RWPE2 (cell line): ENCODE data around the gene PLCB4.

Experiments used
- ATAC-seq: fragments of 200-7000 bp; cut with Tn5 transposase; 3 replicates; pipeline ENCODE4 v1.9.1; 2021; ENCODE audit warnings: low read depth
- DNase-seq: peaks from one replicate; pipeline ENCODE4 v3.0.0-alpha.2; 2020; ENCODE audit warnings: low spot score
- H3K27ac ChIP-seq: fragments of 450-650 bp; 2 replicates; pipeline ENCODE4 v1.5.1; 2017; ENCODE audit warnings: mild to moderate bottlenecking; ENCODE audit not compliant: poor library complexity, severe bottlenecking
- H3K27me3 ChIP-seq: fragments of 250-450 bp; sonication (Bioruptor Pico); 2 replicates; pipeline ENCODE4 v1.5.1; 2021; ENCODE audit warnings: mild to moderate bottlenecking, moderate library complexity; ENCODE audit not compliant: insufficient read depth, poor library complexity, severe bottlenecking
- H3K36me3 ChIP-seq: fragments of 250-450 bp; sonication (Bioruptor Pico); 2 replicates; pipeline ENCODE4 v1.5.1; 2020; ENCODE audit warnings: low read depth, mild to moderate bottlenecking, moderate library complexity
- H3K4me1 ChIP-seq: fragments of 250-450 bp; sonication (Bioruptor Pico); 2 replicates; pipeline ENCODE4 v1.5.1; 2021; ENCODE audit warnings: mild to moderate bottlenecking, moderate library complexity; ENCODE audit not compliant: insufficient read depth, poor library complexity, severe bottlenecking
- H3K4me3 ChIP-seq: fragments of 250-450 bp; sonication (Bioruptor Pico); 2 replicates; pipeline ENCODE4 v1.5.1; 2021; ENCODE audit warnings: mild to moderate bottlenecking, moderate library complexity; ENCODE audit not compliant: severe bottlenecking
- H3K9me3 ChIP-seq: fragments of 250-450 bp; sonication (Bioruptor Pico); 2 replicates; pipeline ENCODE4 v1.5.1; 2021; ENCODE audit warnings: mild to moderate bottlenecking, moderate library complexity; ENCODE audit not compliant: severe bottlenecking
- TF ChIP-seq, protein P1 (sequence below): fragments of 450-650 bp; IDR thresholded peaks from one replicate; pipeline ENCODE4 v1.5.1; 2017; ENCODE audit warnings: mild to moderate bottlenecking, moderate library complexity; ENCODE audit not compliant: poor library complexity, severe bottlenecking

PLCB4 gene

DNA sequence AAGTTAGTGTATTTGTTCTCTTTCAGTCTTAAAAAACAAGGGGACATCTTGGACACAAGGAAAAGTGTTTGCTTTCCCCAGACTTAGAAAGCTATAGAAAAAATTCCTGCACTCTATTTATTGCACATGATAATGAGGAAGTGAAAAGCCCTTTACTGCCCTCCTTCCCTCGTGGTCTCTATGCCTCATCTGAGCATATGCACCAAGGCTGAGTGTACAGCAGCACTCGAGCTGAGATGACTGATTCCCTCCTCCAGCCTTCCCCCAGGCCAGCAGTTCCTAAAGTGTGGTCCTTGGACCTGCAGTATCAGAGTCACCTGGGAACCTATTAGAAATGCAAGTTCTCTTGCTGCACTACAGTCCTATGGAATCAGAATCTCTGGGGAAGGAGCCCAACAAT lies 431.2 kb downstream of the PLCB4 start:
- H3K27me3 ChIP-seq = no peaks in the 10 kb centered on the region
- TF ChIP-seq, protein P1, sequence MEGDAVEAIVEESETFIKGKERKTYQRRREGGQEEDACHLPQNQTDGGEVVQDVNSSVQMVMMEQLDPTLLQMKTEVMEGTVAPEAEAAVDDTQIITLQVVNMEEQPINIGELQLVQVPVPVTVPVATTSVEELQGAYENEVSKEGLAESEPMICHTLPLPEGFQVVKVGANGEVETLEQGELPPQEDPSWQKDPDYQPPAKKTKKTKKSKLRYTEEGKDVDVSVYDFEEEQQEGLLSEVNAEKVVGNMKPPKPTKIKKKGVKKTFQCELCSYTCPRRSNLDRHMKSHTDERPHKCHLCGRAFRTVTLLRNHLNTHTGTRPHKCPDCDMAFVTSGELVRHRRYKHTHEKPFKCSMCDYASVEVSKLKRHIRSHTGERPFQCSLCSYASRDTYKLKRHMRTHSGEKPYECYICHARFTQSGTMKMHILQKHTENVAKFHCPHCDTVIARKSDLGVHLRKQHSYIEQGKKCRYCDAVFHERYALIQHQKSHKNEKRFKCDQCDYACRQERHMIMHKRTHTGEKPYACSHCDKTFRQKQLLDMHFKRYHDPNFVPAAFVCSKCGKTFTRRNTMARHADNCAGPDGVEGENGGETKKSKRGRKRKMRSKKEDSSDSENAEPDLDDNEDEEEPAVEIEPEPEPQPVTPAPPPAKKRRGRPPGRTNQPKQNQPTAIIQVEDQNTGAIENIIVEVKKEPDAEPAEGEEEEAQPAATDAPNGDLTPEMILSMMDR = no peak
- no peak overlapping the region for H3K4me3 ChIP-seq
- no peaks in the 10 kb centered on the region for H3K4me1 ChIP-seq
- DNase-seq (no peak), ATAC-seq (peak; percentile 45; the same call in 2 of the 3 replicates)
- H3K36me3 ChIP-seq = no peaks in the 10 kb centered on the region
- H3K27ac ChIP-seq = no peak overlapping the region
- no peaks in the 10 kb centered on the region for H3K9me3 ChIP-seq

DNA sequence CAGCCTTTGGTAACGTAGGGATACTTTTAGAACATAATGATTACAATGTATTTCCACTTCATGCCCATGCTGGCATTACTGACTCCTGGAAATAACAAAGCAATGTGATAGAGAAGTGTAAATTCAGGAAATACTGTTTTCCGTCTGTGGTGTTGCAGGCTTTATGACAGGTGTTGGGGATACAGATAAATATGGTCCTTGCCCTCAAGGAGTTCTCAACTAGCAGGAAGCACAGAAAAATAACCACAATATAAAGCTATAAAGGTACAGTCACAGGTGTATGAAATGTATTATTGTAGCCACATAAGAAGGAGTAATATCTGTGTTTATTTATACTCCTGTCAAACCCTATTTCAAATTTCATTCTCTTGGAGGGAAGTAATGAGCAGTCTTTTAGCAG lies 432.6 kb downstream of the PLCB4 start:
- ATAC-seq (no peak), DNase-seq (no peak)
- no peaks in the 10 kb centered on the region for H3K9me3 ChIP-seq
- no peaks in the 10 kb centered on the region for H3K36me3 ChIP-seq
- H3K27ac ChIP-seq = no peak overlapping the region
- TF ChIP-seq, protein P1 = no peak
- no peaks in the 10 kb centered on the region for H3K4me1 ChIP-seq
- H3K27me3 ChIP-seq = no peaks in the 10 kb centered on the region
- H3K4me3 ChIP-seq = no peak overlapping the region

DNA sequence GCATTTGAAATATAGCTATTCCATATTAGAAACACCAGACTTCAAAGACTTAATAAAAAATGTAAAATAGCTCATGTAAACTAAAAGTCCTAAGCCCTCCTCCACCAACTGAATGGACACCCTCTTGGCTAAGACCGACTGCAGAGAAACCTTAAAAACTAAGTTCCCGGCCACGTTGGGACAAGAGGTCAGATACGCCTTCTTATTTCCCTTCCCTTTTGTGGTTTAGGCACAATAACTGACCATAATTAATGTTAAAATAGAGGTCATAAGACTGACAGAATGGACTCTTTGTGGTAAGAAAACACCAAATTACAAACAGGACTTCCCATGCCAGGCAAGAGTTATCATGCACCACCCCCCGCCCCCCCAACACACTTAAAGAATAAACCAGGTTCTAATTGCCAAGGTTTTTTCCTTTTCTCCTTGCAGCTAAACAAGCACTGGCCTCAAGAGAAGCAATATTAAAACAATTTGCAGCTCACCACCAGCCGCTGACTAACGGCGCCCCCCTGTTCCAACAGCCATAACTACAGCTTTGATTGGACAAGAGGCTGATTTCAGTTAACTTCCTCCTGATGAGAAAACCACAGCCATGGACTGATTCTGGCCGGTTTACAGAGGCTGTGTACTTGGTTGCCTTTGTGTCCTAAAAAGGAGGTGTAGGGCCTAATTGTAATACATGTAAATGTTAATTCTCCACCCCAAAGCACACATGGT lies 434.8 kb downstream of the PLCB4 start:
- no peaks in the 10 kb centered on the region for H3K9me3 ChIP-seq
- H3K36me3 ChIP-seq = no peaks in the 10 kb centered on the region
- peaks cover 17% of the 10 kb centered on the region for H3K27me3 ChIP-seq
- no peak for ATAC-seq
- no peak for DNase-seq
- no peak overlapping the region for H3K4me3 ChIP-seq
- no peak overlapping the region for H3K27ac ChIP-seq
- no peaks in the 10 kb centered on the region for H3K4me1 ChIP-seq
- TF ChIP-seq, protein P1 = peak; percentile 18

DNA sequence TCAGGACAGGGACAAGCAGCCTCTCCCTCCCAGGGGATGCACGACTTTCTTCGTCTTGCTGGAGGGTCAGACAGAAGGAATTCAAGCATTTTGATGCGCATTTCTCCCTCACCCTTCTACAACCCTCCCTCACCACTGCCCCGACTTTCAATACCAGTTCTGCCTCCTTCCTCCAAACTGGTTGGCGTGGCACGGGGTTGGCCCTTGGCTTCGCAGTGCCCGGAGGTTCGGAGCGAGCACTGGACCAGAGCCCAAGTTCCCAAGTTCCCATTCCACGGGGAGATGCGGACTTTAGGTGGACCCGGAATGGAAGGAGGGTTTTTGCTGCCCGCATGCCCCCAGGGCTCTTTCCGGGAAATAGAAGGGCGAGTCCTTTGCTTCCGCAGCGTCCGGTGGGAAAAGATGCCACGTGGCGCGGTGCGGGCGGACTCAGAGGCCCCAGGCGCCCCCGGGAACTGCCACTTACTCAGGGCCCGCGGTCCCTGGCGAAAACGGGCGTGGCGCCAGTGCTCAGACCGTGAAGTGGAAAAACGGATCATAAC lies 437.5 kb downstream of the PLCB4 start:
- no peaks in the 10 kb centered on the region for H3K9me3 ChIP-seq
- TF ChIP-seq, protein P1 = no peak
- no peaks in the 10 kb centered on the region for H3K4me1 ChIP-seq
- H3K36me3 ChIP-seq = no peaks in the 10 kb centered on the region
- no peak overlapping the region for H3K27ac ChIP-seq
- peaks cover 39% of the 10 kb centered on the region for H3K27me3 ChIP-seq
- no peak overlapping the region for H3K4me3 ChIP-seq
- ATAC-seq (no peak), DNase-seq (no peak)

DNA sequence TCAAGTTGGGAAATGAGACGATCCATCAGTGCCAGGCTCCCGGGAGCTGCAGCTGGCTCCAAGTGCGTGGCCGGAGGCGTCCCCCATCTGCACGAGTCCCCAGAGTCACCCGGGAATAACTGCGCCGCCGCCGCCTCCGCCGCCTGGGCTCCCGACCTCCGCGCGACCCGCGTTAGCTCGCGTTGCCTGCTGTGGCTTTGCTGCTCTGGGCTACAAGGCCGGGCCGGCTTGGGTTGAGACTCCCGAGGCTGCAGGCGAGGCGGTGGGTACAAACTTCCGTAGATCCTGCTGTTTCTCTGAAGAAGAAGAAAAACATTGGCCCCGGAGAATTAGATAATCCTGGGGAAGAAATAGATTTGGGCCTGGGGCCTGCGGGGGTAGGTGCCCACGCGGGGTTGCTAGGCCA lies 438.1 kb downstream of the PLCB4 start:
- ATAC-seq = no peak
- Histone ChIP-seq H3K4me1 (no peaks in the 10 kb centered on the region), H3K4me3 (no peak overlapping the region)

More for the DNA sequence above, 438.1 kb downstream of the PLCB4 start:
- DNase-seq = peak; percentile 62
- TF ChIP-seq, protein P1 = no peak
- Histone ChIP-seq H3K36me3 (no peaks in the 10 kb centered on the region), H3K9me3 (no peaks in the 10 kb centered on the region), H3K27me3 (peaks cover 45% of the 10 kb centered on the region), H3K27ac (no peak overlapping the region)
